ENCODE data around the gene ING5.

Gene ING5

GRCh38 chr2:241760301-241760771 is 58.5 kb downstream of the ING5 start:
- DNase-seq (ENCODE audit: low read depth) = no peak

DNA sequence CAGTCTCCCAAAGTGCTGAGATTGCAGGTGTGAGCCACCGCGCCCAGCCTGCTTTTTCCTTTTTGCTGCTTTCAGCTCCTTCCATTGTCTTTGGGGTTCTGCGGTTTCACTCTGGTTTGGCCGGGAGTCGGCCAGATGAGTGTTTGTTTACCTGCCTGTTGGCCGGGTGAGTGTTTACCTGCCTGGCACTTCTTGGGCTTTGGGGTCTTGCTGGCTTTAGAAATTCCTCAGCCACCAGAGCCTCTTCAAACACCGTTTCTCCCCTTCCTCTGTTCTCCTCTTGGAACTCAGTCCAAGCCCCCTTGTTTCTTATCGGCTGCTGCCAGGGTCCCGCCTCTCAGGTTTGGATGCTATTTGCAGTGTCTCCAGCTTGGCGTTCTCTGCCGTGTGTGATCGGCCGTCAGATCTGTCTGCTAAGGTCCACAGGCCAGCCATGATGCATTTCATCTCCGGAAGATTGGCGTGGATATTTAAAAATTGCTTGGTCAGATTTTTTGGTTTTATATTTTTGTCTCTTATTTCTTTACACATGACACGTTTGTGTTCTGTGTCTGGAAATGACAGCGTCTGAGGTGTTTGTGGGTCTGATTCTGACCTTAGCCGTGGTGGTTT is 60.6 kb downstream of the ING5 start:
- no peak for DNase-seq (ENCODE audit: low read depth)

DNA sequence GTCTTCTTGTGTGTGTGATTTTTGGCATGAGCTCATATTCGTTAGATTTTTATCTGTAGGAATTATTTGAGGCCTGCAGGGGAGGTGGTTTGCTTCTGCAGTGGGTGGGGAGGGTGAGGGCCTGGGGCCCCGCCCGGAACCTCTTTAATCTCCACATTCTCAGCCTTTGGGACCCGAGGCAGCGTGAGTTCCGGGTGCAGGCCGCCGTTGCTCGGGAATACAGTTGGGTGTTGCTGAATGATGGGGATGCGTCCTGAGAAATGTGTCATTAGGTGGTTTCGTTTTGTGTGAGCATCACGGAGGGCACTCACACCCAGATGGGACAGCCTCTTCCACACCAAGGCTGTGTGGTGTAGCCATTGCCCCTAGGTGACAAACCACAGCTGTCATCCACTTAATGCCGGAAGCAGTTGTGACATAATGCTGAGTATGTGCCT is 61.1 kb downstream of the ING5 start:
- DNase-seq (ENCODE audit: low read depth) = no peak

DNA sequence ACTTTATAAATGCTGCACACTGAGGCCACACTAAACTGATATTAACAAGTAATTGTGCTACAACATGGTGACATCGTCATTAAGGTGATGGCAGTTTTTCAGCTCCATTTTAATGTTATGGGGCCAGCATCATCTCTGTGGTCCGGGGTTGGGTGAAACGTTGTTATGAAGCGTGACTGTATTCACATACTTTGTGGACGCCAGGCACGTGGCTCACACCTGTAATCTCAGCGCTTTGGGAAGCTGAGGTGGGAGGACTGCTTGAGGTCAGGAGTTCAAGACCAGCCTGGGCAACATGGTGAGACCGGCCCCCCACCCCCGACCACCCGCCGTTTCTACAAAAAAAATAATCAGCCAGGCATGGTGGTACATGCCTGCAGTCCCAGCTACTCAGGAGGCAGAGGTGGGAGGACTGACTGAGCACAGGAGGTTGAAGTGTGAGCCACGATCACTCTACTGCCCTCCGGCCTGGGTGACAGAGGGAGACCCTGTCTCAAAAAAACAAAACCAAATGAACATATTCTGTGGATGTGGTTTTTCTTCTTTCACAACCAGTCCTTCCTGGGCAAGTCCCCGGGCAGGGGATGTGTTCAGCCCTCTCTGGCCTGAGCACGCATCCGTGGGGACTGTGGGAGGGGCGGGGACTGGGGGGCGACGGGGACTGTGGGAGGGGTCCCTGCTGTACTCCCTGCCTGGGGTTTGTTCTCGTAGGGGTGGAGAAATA is 61.9 kb downstream of the ING5 start:
- no peak for DNase-seq (ENCODE audit: low read depth)

- no peak for DNase-seq (ENCODE audit: low read depth)
These were observed 62.7 kb downstream of the ING5 start for GRCh38 chr2:241764275-241765241.

- no peak for DNase-seq (ENCODE audit: low read depth)
These were observed 65.8 kb downstream of the ING5 start for GRCh38 chr2:241767464-241768250.

GRCh38 chr2:241768251-241768711 is 66.4 kb downstream of the ING5 start:
- no peak for DNase-seq (ENCODE audit: low read depth)

DNA sequence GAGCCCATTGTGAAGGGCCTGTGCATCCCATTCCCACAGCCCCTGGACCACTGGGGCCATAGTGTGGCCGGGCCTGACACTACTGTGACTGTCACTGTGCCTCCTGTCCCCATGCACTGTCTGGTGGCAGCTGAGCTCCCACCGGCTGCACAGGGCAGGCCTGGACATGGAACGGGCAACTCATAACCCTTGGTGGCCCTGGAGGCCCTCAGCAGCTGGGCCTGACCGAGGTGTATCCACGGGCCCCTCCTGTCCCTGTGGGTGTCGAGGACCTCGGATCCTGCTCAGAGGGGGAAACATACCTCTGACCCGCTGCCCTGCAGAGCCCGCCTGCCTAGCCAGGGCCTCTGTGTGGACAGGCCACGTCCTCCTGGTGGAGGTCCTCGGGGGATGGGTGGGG is 67.0 kb downstream of the ING5 start:
- DNase-seq (ENCODE audit: low read depth) = no peak

GRCh38 chr2:241769819-241770184 is 68.0 kb downstream of the ING5 start:
- DNase-seq (ENCODE audit: low read depth) = no peak

DNA sequence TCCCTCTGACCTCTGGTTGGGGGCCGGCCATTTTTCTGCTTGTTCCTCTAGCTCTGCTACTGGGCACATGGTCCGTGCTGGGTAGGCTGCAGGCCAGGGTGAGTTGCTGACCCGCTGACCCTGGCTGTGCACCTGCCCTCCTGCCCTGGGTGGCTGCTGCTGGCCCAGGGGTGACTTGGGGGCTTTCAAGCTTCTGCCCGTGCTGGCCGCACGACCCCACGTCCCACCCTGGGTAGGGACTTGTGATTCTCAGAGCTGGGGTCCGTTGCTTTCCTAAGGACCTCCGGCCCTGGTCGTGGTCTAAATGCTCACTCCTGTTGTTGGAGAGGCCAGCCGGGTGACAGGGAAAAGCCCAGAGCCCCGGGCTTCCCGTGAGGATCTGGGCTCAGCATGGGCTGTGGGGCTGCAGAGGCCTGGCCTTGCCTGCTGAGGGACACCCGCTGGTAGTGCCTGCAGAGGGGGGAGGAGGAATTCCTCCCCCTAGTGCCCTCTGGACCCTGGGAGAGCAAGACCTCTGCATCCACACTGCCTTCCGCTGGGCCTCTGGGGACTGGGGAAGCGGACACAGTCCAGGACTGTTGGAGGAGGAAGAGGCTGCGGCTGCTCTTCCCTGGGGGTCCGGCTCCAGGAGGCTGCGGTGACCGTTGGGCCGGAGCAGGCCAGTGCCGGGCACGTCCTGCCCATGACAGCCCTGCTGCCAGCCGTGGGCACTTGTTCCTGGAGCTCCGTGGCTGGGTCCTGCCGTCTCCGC is 68.5 kb downstream of the ING5 start:
- no peak for DNase-seq (ENCODE audit: low read depth)

DNA sequence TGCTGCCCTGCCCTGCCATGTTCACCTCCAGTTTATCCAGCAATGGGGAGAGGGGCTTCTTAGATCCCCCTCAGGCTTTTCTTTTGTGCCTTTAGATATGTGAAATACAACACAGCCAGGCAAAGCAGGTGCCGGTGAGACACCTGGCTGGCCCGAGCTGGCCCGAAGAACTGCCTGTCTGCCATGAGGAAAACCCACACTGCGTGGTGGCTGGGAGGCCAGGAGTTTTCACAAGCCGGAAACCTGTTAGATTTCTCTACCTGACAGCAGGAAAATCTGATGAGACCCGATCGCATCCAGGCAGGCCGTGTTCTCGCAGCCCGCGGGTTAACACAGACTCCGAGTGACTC is 69.1 kb downstream of the ING5 start:
- DNase-seq (ENCODE audit: low read depth) = no peak

- DNase-seq (ENCODE audit: low read depth) = no peak
These were observed 69.6 kb downstream of the ING5 start for GRCh38 chr2:241771286-241772062.

DNA sequence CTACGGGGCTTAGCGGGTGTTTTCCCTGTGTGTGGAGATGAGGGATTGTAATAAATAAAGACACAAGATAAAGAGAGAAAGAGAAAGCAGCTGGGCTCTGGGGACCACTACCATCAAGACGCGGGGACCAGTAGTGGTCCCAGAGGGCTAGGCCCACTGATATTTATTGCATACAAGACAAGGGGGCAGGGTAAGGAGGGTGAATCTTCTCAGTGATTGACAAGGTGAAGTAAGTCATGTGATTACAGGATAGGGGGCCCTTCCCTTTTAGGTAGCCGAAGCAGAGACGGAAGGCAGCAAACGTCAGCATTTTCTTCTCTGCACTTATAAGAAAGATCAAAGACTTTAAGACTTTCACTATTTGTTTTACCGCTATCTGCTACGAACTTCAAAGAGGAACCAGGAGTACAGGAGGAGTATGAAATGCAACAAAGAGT is 70.2 kb downstream of the ING5 start:
- no peak for DNase-seq (ENCODE audit: low read depth)

DNA sequence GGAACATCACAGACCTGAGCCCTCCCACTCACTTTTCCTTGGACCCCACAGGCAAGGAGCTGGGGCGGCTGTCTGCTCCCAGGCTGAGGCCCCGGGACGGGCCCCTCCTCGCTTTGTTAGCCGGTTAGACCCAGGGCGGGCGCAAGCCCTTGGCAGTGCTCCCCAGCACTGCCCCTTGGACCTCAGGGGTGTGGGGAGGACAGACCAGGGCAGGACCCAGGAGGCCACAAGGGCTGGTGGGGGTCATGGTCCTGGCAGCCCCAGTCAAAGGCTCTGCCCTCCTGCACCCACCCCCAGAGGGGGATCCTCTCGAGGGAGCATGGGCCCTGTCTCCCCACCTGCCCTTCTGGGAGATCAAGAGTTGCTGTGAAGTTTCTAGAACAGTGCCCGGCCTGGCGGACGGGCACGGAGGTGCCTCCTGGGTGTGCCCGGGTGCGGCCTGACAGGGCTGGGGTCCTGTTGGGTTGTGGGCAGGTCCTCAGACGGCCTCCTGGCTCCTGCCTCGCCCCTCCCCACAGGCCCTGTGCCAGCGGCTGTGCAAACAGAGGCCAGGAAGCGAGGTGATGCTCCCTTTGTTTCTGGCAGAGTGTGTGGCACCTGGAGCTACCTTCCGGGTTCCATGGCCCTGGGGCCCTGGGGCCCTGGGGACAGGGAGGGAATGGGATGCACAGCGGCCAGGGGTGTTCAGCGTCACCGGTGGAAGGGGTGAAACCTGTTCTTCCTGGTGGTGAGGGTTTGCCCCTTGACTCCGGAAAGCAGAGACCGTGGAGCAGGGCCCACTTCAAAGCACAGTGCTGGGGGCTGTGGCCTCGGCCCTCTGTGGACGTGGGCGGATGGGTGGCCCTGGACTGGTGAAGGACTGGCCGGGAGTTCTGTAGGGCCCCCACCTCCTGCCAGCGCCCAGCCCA is 71.9 kb downstream of the ING5 start:
- DNase-seq (ENCODE audit: low read depth) = no peak

DNA sequence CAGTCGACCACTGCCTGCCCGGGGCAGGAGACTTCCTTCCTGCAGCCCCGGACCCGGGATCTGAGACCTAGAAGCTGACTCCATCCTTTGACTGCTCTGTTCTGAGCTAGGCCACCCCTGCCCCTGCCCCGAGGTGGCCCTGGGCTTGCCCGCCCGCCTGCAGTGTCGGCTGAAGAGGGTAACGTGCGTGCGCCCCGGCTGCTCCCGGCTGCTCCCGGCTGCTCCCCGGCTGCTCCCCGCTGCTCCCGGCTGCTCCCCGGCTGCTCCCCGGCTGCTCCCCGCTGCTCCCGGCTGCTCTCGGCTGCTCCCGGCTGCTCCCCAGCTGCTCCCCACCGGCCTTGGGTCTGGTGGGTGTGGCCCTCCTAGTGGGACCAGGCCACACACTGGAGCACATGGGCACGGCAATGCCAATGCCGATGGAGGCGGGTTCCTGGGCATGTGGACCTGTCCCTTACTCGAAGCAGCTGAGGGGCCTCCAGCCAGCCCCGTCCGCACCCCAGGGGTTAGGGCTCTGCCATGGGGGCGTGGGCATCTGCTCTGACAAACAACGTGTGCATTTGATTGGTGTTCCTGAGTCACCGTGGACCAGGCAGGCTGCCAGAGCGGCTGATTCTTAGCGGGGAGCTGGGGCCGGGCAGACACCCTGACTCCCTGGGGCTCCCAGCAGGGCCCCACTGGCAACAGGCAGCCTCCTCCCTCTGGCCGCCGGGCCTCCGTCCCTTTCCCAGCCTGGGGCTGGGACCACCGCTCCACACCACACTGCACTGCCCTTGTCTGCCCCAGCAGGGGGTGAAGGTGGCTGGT is 72.8 kb downstream of the ING5 start:
- no peak for DNase-seq (ENCODE audit: low read depth)

DNA sequence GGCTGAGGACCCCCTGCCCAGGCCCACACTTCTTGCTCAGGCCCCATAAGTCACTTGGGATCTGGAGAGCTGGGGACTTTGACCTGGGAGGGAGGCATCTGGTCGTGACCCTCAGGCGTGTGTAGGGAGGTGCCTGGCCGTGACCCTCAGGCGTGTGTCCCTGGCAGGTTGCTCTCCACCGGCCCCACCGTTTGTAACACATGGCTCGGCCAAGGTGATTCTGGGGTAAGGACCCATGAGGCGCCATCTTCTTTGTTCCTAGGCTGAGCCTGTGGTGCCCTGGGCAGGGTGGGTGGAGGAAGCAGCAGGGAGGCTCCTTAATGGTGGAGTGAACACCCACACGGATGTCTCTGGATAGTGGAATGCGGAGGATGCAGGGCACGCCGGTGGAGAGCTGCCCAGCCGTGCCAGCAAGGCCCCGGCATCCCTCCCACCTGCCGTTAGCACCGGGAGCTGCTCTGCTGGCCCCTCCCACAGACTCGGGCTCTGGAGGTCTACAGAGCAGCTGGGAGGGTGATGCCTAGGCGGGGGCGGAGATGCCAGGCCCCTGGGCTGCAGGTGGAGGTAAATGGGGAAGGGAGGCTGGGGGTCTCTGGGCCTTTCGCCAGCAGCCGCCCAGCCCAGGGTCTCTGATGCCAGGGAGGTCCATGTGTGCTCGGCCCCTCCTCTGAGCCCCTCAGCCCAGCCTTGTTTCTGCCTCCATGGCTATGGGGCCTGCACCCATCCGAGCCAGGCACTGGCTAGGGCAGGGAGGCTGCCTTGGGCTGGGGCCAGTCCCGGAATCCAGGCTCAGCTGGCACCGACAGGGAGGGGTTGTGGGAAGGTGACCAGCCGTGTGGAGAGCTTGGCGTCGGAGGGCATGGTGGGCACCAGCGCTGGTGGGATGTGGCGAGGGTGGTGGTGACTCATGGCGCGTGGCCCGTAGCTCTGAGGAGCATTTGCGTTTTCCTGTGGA is 73.7 kb downstream of the ING5 start:
- no peak for DNase-seq (ENCODE audit: low read depth)
